Measurements from ENCODE around the gene SPON2.
A peak's percentile ranks its signal among the peaks of the same experiment; 100 is the strongest.

SPON2 gene

GRCh38 chr4:1171311-1172227 lies 814 bp downstream of the SPON2 start:
- no peak for DNase-seq

- DNase-seq = no peak
These were observed 1.4 kb downstream of the SPON2 start for GRCh38 chr4:1170976-1171310.

- DNase-seq = no peak
These were observed 2.0 kb downstream of the SPON2 start for GRCh38 chr4:1170156-1170975.

- DNase-seq = no peak
These were observed 2.7 kb downstream of the SPON2 start for GRCh38 chr4:1169691-1170096.

- DNase-seq = no peak
These were observed 3.2 kb downstream of the SPON2 start for GRCh38 chr4:1169171-1169671.

GRCh38 chr4:1168191-1169101 lies 3.9 kb downstream of the SPON2 start:
- DNase-seq = no peak

GRCh38 chr4:1167244-1167949 lies 5.0 kb downstream of the SPON2 start:
- DNase-seq = peak; percentile 17

- no peak for DNase-seq
These were observed 5.7 kb downstream of the SPON2 start for GRCh38 chr4:1166509-1167243.

GRCh38 chr4:1164956-1165545 lies 7.3 kb downstream of the SPON2 start:
- DNase-seq = no peak

GRCh38 chr4:1164444-1164843 lies 7.9 kb downstream of the SPON2 start:
- no peak for DNase-seq

- DNase-seq = no peak
These were observed 8.3 kb downstream of the SPON2 start for GRCh38 chr4:1164040-1164439.

GRCh38 chr4:1160351-1160750 lies 12.0 kb downstream of the SPON2 start:
- DNase-seq = no peak

GRCh38 chr4:1156069-1156468 lies 16.3 kb downstream of the SPON2 start:
- no peak for DNase-seq

- no peak for DNase-seq
These were observed 17.1 kb downstream of the SPON2 start for GRCh38 chr4:1155314-1155713.

- DNase-seq = no peak
These were observed 17.7 kb downstream of the SPON2 start for GRCh38 chr4:1154523-1155182.

- DNase-seq = no peak
These were observed 18.3 kb downstream of the SPON2 start for GRCh38 chr4:1154126-1154522.

- DNase-seq = no peak
These were observed 18.8 kb downstream of the SPON2 start for GRCh38 chr4:1153567-1154090.

- no peak for DNase-seq
These were observed 20.1 kb downstream of the SPON2 start for GRCh38 chr4:1152290-1152689.

- DNase-seq = no peak
These were observed 20.8 kb downstream of the SPON2 start for GRCh38 chr4:1151541-1151940.

- no peak for DNase-seq
These were observed 21.5 kb downstream of the SPON2 start for GRCh38 chr4:1150875-1151274.

Measured in NCI-H1694 (cell line).